C4-2B (cell line): ENCODE data around the gene SETDB1.

Experiments
- H3K27ac ChIP-seq: fragments of 450-650 bp; 2 replicates; pipeline ENCODE4 v1.5.1; 2017
- ZFX ChIP-seq: fragments of 450-650 bp; IDR thresholded peaks from 2 replicates; pipeline ENCODE4 v1.6.1; 2017
- TF ChIP-seq, protein P1 (sequence below): fragments of 450-650 bp; conservative IDR thresholded peaks from 2 replicates; pipeline ENCODE4 v1.5.1; 2017; ENCODE audit warnings: mild to moderate bottlenecking

SETDB1 gene

GRCh38 chr1:150992626-150993025 is 66.5 kb downstream of the SETDB1 start:
- TF ChIP-seq, protein P1, sequence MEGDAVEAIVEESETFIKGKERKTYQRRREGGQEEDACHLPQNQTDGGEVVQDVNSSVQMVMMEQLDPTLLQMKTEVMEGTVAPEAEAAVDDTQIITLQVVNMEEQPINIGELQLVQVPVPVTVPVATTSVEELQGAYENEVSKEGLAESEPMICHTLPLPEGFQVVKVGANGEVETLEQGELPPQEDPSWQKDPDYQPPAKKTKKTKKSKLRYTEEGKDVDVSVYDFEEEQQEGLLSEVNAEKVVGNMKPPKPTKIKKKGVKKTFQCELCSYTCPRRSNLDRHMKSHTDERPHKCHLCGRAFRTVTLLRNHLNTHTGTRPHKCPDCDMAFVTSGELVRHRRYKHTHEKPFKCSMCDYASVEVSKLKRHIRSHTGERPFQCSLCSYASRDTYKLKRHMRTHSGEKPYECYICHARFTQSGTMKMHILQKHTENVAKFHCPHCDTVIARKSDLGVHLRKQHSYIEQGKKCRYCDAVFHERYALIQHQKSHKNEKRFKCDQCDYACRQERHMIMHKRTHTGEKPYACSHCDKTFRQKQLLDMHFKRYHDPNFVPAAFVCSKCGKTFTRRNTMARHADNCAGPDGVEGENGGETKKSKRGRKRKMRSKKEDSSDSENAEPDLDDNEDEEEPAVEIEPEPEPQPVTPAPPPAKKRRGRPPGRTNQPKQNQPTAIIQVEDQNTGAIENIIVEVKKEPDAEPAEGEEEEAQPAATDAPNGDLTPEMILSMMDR: no peak
- no peak for TF ChIP-seq ZFX
- no peak overlapping the region for H3K27ac ChIP-seq

DNA sequence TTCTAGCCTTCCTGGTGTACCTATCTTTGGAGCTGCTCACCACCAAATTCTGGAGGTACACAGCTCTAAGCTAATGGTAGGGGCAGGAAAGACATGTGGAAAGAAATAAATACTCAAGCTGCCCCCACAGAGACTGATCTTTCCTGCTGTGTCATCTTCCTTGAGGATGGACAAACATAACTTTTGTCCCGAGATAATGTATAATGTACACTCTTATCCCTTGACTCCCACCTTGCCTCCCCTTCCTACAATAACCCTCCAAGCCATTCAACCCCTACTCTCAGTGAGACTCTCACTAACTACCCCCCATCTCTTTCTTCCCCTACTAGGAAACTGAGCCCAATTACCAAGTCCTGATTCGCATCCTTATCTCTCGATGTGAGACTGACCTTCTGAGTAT is 68.1 kb downstream of the SETDB1 start:
- TF ChIP-seq, protein P1: no peak
- no peak for TF ChIP-seq ZFX

GRCh38 chr1:150995460-150995859 is 69.3 kb downstream of the SETDB1 start:
- TF ChIP-seq ZFX: no peak

More for the DNA sequence above, 68.1 kb downstream of the SETDB1 start:
- H3K27ac ChIP-seq: no peak overlapping the region

DNA sequence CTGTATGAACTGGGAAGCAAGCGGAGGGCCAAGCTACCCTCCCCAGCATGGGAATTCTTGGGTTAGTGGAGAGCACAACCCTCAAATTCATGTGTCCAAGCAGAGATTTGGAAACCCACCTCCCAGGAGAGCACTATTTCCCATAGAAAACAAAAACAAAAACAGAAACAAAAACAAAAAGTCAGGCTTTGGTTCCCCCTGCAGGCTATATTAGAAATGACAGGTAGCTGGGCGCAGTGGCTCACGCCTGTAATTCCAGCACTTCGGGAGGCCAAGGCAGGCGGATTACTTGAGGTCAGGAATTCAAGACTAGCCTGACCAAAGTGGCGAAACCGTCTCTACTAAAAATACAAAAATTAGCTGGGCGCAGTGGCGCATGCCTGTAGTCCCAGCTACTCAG is 69.7 kb downstream of the SETDB1 start:
- H3K27ac ChIP-seq: no peak overlapping the region
- no peak for TF ChIP-seq ZFX
- TF ChIP-seq, protein P1: peak; percentile 89

More at GRCh38 chr1:150995460-150995859, 69.3 kb downstream of the SETDB1 start:
- no peak overlapping the region for H3K27ac ChIP-seq

DNA sequence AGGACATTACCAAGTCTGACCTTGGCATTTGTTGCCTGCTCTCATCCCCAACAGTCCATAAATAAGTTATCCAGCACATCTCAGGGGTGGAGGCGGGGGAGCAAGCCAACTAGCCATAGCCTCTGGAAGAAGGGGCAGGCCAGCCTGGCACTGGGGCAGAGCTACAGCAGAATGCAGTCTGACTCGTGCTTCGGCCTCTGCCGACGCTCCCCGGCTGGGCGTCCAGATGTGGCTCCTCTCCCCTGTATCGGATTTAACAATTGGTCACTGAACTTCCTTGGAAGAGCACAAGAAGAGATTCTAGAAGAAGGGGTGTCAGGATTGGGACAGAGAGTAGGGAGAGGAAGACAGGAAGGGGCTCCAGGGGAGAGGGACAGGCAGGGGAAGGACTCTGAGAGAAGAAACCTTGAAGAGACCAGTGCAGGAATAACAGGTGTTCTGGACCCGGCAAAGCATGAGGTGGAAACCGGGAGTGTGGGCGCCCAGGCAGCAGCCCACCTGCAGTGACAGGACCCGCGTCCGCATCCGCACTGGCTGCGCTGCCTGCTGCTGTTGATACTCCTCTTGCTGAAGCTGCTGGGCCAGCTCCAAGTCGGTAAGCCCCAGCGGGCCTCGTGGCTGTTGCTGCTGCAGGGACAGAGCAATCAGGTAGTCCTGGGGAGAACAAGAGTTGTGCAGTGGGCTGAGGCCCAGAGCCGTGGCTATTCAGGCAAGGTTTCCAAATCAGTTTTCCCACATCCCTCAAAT is 71.1 kb downstream of the SETDB1 start:
- no peak overlapping the region for H3K27ac ChIP-seq
- TF ChIP-seq, protein P1: no peak
- TF ChIP-seq ZFX: no peak

GRCh38 chr1:150997949-150998348 is 71.8 kb downstream of the SETDB1 start:
- no peak for TF ChIP-seq ZFX
- TF ChIP-seq, protein P1: no peak
- no peak overlapping the region for H3K27ac ChIP-seq

DNA sequence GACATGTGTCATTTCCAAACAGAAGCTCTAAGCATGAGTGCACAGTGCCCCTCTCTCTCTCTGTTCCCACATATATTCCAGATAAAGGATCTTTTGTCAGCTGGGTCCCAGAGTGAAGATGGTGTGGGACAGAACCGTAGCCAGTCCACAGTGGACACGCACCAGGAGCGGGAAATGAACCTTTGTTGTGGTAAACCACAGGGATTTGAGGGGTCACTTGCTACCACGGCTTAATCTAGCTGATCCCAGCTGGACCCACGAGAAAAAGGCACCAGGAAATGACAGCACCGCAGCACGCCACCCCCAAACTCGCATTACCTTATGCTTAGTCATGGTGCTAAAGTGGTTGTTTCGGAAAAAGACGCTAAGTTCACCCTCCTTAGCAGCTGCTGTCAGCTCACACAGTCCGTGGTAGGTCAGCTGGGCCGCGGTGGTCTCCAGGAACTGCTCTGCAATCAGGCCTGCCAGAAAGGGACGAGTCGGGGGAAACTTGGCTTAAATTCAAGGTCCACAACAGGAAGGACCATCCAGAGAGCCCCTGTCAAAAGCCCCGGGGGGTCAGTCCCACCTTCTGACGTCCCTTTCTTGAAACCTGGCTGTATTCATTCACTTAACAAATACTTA is 73.0 kb downstream of the SETDB1 start:
- no peak overlapping the region for H3K27ac ChIP-seq
- TF ChIP-seq, protein P1: no peak
- TF ChIP-seq ZFX: no peak

DNA sequence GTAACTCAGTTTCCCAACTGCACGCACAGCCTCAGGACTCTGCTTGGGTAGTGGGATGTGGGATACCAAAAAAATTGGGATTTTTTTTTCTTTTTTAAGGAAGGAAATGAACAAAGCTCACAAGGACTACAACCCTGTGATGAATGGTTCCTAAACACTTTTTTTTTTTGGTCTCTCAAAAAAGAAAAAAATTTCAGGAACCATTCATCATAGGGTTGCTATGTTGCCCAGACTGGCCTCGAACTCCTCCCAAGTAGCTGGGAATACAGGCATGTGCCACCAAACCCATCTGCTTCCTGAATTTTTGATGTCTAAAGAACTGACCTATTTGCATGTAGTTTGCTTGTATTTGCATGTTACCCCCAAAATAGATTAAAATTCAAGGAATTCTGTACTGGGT is 73.8 kb downstream of the SETDB1 start:
- no peak for TF ChIP-seq ZFX
- TF ChIP-seq, protein P1: no peak
- no peak overlapping the region for H3K27ac ChIP-seq
